Tibial nerve (tissue), 4 donors: ENCODE data around the gene NYAP2. TPM values are rescaled to one million over a fixed set of nuclear protein-coding genes. Genes with fewer than 3 reads are reported as not detected.

ENCODE experiments used
- DNase-seq, 2 donors: peaks; one replicate each; pipeline ENCODE4 v3.0.0-alpha.2; 2019; ENCODE audit warnings: low spot score in 2 of 2
- H3K27ac ChIP-seq, 4 donors: fragments of 200-600 bp; sonication (generic) in 3 of 4; one replicate each; pipeline ENCODE4 v1.5.1; 2017 to 2019; ENCODE audit warnings: mild to moderate bottlenecking in 1 of 4
- H3K27me3 ChIP-seq, 2 donors: fragments of 200-600 bp; sonication (generic) in 1 of 2; one replicate each; pipeline versions ENCODE4 v1.5.1 to v1.6.0; 2017 to 2019
- H3K36me3 ChIP-seq, 3 donors: fragments of 200-600 bp; sonication (generic); one replicate each; pipeline ENCODE4 v1.5.1; 2018 to 2019
- H3K4me1 ChIP-seq, 4 donors: fragments of 200-600 bp; sonication (generic) in 3 of 4; one replicate each; pipeline ENCODE4 v1.5.1; 2017 to 2019
- H3K4me3 ChIP-seq, 4 donors: fragments of 200-600 bp; sonication (generic) in 3 of 4; one replicate each; pipeline ENCODE4 v1.5.1; 2017 to 2019; ENCODE audit warnings: mild to moderate bottlenecking in 1 of 4, moderate library complexity in 1 of 4
- H3K9me3 ChIP-seq, 4 donors: fragments of 200-600 bp; sonication (generic) in 3 of 4; one replicate each; pipeline ENCODE4 v1.5.1; 2017 to 2019
- EP300 ChIP-seq, 2 donors: sonication (generic); formaldehyde crosslinking; IDR thresholded peaks; one replicate each; pipeline ENCODE4 v1.6.1; 2017; ENCODE audit warnings: antibody characterized with exemption in 2 of 2, mild to moderate bottlenecking in 1 of 2
- POLR2A ChIP-seq, 2 donors: fragments of 450-650 bp; IDR thresholded peaks; one replicate each; pipeline ENCODE4 v1.6.1; 2017; ENCODE audit warnings: antibody characterized with exemption in 2 of 2, mild to moderate bottlenecking in 2 of 2, moderate library complexity in 2 of 2
- WGBS, 2 donors: methylation state at CpG; one replicate each; pipeline ENCODE4 v1.1.5; 2018; 5-methylcytosine and 5-hydroxymethylcytosine counted together
- total RNA-seq, 4 donors: library from RNA; depleted of rRNA; stranded (reverse); fragments of >200 nt; gene quantifications; one replicate each; pipeline ENCODE4 v1.1.0, GENCODE V29; 2016
- TF ChIP-seq, protein P1 (sequence below), 5 experiments: fragments of 200-600 bp in 3 of 5; fragments of 450-650 bp in 2 of 5; sonication (generic) in 3 of 5; IDR thresholded peaks; one replicate each; pipeline ENCODE4 v1.5.1; 2016 to 2019; ENCODE audit warnings: antibody characterized with exemption in 5 of 5, mild to moderate bottlenecking in 3 of 5, moderate library complexity in 2 of 5

The NYAP2 gene
- total RNA-seq, 4 donors from 2014 or later: under 0.01 TPM; not detected in 3

DNA sequence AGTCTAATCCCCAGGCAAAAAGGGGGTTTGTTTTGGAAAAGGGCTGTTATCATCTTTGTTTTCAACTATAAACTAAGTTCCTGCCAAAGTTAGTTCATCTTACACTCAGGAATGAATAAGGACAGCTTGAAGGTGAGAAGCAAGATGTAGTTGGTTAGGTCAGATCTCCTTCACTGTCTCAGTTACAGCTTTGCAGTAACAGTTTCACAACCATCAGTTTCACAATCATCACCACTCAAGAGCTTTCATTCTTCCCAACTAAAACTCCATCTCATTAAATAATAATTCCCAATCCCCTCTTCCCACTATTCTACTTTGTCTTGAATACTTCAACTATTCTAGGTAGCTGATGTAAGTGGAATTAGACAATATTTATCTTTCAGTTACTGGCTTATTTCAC lies 200.9 kb downstream of the NYAP2 start:
- no peak for TF ChIP-seq POLR2A (IDR thresholded peaks at IDR 0.05)
- TF ChIP-seq, protein P1, sequence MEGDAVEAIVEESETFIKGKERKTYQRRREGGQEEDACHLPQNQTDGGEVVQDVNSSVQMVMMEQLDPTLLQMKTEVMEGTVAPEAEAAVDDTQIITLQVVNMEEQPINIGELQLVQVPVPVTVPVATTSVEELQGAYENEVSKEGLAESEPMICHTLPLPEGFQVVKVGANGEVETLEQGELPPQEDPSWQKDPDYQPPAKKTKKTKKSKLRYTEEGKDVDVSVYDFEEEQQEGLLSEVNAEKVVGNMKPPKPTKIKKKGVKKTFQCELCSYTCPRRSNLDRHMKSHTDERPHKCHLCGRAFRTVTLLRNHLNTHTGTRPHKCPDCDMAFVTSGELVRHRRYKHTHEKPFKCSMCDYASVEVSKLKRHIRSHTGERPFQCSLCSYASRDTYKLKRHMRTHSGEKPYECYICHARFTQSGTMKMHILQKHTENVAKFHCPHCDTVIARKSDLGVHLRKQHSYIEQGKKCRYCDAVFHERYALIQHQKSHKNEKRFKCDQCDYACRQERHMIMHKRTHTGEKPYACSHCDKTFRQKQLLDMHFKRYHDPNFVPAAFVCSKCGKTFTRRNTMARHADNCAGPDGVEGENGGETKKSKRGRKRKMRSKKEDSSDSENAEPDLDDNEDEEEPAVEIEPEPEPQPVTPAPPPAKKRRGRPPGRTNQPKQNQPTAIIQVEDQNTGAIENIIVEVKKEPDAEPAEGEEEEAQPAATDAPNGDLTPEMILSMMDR (IDR thresholded peaks at IDR 0.05): no peak
- no peak for TF ChIP-seq EP300 (IDR thresholded peaks at IDR 0.05)
- no peak for DNase-seq
- Histone ChIP-seq H3K4me1 (no peaks in the 10 kb centered on the region), H3K9me3 (peaks cover 0 to 6% (median 0%) of the 10 kb centered on the region in 4 donors), H3K4me3 (no peak overlapping the region), H3K36me3 (no peaks in the 10 kb centered on the region), H3K27ac (no peak overlapping the region), H3K27me3 (no peaks in the 10 kb centered on the region)

DNA sequence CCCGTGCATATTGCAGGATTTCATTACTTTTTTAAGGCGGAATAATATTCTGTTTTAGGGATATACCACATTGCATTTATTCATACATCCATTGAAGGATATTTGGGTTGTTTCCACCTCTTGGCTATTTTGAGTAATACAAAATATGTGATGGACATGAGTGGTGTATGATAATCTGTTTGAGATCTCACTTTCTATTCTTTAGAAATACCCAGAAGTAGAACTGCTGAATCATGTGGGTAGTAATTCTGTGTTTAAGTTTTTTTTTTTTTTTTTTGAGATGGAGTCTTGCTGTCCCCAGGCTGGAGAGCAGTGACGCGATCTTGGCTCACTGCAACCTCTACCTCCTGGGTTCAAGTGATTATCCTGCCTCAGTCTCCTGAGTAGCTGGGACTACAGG lies 201.4 kb downstream of the NYAP2 start:
- TF ChIP-seq POLR2A (IDR thresholded peaks at IDR 0.05): no peak
- TF ChIP-seq EP300 (IDR thresholded peaks at IDR 0.05): no peak
- TF ChIP-seq, protein P1 (IDR thresholded peaks at IDR 0.05): no peak
- Histone ChIP-seq H3K36me3 (no peaks in the 10 kb centered on the region), H3K27ac (no peak overlapping the region), H3K27me3 (no peaks in the 10 kb centered on the region), H3K9me3 (peaks cover 0 to 6% (median 0%) of the 10 kb centered on the region in 4 donors), H3K4me1 (no peaks in the 10 kb centered on the region), H3K4me3 (no peak overlapping the region)
- DNase-seq: no peak
- 91 to 96% methylated on average over 4 of the region's 4 CpGs for WGBS, 2 donors

DNA sequence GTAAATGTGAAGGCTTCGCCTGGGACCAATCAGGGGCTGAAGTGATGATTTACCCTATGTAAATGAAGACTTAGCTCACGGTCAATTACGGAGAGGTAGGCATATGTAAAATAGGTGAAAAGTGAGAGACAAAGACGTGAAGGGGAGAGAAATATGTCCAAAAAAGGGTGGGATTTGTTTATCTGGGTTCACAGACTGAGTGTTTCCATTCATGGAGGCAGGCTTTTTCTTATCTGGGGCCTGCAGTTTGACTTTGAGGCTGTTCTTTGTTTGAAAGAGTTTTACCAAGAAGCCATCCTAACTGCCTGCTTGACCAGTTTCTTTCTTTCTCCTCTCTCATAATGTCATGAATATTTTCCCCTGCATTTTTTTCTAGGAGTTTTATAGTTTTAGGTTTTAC lies 202.7 kb downstream of the NYAP2 start:
- WGBS, 2 donors: 88 to 90% methylated on average over 4 of the region's 4 CpGs
- no peak overlapping the region for H3K27ac ChIP-seq
- H3K4me1 ChIP-seq: no peaks in the 10 kb centered on the region
- peaks cover 0 to 6% (median 0%) of the 10 kb centered on the region in 4 donors for H3K9me3 ChIP-seq
- H3K4me3 ChIP-seq: no peak overlapping the region
- TF ChIP-seq, protein P1 (IDR thresholded peaks at IDR 0.05): no peak
- no peak for TF ChIP-seq POLR2A (IDR thresholded peaks at IDR 0.05)
- no peak for TF ChIP-seq EP300 (IDR thresholded peaks at IDR 0.05)
- no peaks in the 10 kb centered on the region for H3K27me3 ChIP-seq
- H3K36me3 ChIP-seq: no peaks in the 10 kb centered on the region
- no peak for DNase-seq

DNA sequence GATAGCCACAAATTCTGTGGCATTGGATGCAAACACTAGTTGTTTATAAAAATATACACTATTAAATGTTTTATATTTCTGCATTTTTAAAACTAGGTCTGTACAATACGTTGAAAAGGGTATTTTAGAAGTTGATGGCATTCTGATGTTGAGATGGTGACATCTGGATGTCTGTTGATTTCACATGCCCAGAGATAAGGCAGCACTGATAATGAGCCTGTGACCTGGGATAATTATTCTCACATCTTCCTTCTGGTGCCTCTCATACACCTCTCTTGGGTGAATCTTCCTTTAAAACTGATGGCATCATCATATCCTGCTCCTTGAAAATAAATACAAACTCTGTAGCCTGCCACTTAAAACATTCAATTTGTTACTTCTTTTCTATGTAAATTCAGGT lies 208.6 kb downstream of the NYAP2 start:
- DNase-seq: no peak
- Histone ChIP-seq H3K27me3 (no peaks in the 10 kb centered on the region), H3K27ac (no peak overlapping the region), H3K4me1 (no peaks in the 10 kb centered on the region), H3K9me3 (no peaks in the 10 kb centered on the region), H3K36me3 (no peaks in the 10 kb centered on the region), H3K4me3 (no peak overlapping the region)
- 60 to 73% methylated on average over 1 of the region's 1 CpG for WGBS, 2 donors
- TF ChIP-seq EP300 (IDR thresholded peaks at IDR 0.05): no peak
- TF ChIP-seq, protein P1 (IDR thresholded peaks at IDR 0.05): no peak
- no peak for TF ChIP-seq POLR2A (IDR thresholded peaks at IDR 0.05)

DNA sequence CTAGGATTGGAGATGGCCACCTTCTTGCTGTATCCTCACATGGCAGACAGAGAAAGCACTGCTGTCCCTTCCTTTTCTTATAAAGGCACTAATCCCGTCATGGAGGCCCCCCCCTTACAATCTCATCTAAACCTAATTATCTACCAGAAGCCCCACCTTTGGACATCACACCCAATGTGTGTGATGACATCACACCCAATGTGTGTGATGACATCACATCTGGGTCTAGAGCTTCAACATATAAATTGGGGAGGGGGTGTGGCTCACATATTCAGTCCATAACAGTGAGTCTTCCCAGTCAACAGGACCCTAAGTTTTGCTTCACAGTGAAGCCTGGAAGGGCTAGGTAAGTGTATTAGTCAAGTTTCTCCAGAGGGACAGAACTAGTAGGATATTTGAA lies 213.1 kb downstream of the NYAP2 start:
- H3K4me3 ChIP-seq: no peak overlapping the region
- no peaks in the 10 kb centered on the region for H3K36me3 ChIP-seq
- H3K27ac ChIP-seq: no peak overlapping the region
- TF ChIP-seq POLR2A (IDR thresholded peaks at IDR 0.05) (no peak), EP300 (IDR thresholded peaks at IDR 0.05) (no peak)
- TF ChIP-seq, protein P1 (IDR thresholded peaks at IDR 0.05): no peak
- no peaks in the 10 kb centered on the region for H3K9me3 ChIP-seq
- H3K27me3 ChIP-seq: no peaks in the 10 kb centered on the region
- no peak for DNase-seq
- 83 to 100% methylated on average over 1 of the region's 1 CpG for WGBS, 2 donors
- no peaks in the 10 kb centered on the region for H3K4me1 ChIP-seq
